Measurements from ENCODE around the gene RMND5B.

- TF ChIP-seq POLR2A (IDR thresholded peaks at IDR 0.05): no peak
- TF ChIP-seq CTCF (IDR thresholded peaks at IDR 0.05): no peak
- TF ChIP-seq EP300 (IDR thresholded peaks at IDR 0.05; ENCODE audit: low read depth): no peak
- TF ChIP-seq POLR2AphosphoS5 (IDR thresholded peaks at IDR 0.05): no peak
Measured at GRCh38 chr5:178093134-178093533, 37.7 kb upstream of the RMND5B start.
